ENCODE data around the gene IGSF9B.

DNA sequence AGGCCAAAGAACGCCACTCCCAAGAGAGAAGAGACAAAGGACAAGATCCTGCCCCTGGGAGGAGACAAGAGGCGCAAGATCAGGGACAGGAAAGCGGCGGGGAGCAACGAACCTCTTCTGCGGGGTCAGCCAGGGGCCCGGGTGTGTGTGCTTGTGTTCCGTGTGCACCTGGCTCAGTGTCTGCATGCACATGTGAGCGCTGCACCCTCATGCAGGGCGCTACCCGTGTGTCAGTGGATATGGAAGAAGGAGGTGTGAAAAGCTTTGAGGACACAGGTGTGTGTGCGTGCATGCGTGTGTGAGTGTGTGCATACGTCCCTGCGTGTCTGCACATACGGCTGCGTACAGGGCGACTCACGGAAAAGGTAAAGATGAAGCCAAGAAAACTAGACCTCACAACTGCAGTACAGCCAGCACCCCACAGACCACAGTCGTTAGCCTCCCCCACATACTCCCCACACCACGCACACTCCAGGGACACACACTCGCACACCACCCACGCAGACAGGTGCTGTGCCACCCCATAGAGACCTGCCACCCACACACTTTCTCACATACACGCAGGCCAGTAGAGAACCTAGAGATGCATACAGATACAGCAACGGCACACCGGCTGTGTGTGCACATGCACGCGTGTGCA is 11.0 kb upstream of the IGSF9B start:
- no peak for TF ChIP-seq CTCF (IDR thresholded peaks at IDR 0.05; ENCODE audit: low read depth, low read length, missing input control)
- TF ChIP-seq ZBTB33 (IDR thresholded peaks at IDR 0.05), result no peak
- TF ChIP-seq GABPA (IDR thresholded peaks at IDR 0.05 in 1 of 2, conservative IDR thresholded peaks at IDR 0.05 in 1 of 2), result no peak
- TF ChIP-seq TAF1 (conservative IDR thresholded peaks at IDR 0.05), result no peak
- TF ChIP-seq, protein P1, sequence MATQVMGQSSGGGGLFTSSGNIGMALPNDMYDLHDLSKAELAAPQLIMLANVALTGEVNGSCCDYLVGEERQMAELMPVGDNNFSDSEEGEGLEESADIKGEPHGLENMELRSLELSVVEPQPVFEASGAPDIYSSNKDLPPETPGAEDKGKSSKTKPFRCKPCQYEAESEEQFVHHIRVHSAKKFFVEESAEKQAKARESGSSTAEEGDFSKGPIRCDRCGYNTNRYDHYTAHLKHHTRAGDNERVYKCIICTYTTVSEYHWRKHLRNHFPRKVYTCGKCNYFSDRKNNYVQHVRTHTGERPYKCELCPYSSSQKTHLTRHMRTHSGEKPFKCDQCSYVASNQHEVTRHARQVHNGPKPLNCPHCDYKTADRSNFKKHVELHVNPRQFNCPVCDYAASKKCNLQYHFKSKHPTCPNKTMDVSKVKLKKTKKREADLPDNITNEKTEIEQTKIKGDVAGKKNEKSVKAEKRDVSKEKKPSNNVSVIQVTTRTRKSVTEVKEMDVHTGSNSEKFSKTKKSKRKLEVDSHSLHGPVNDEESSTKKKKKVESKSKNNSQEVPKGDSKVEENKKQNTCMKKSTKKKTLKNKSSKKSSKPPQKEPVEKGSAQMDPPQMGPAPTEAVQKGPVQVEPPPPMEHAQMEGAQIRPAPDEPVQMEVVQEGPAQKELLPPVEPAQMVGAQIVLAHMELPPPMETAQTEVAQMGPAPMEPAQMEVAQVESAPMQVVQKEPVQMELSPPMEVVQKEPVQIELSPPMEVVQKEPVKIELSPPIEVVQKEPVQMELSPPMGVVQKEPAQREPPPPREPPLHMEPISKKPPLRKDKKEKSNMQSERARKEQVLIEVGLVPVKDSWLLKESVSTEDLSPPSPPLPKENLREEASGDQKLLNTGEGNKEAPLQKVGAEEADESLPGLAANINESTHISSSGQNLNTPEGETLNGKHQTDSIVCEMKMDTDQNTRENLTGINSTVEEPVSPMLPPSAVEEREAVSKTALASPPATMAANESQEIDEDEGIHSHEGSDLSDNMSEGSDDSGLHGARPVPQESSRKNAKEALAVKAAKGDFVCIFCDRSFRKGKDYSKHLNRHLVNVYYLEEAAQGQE (IDR thresholded peaks at IDR 0.05), result no peak
- TF ChIP-seq YY1 (IDR thresholded peaks at IDR 0.05), result no peak
- TF ChIP-seq JUND (IDR thresholded peaks at IDR 0.05), result no peak
- TF ChIP-seq ATF3 (IDR thresholded peaks at IDR 0.05), result no peak
- no peak for TF ChIP-seq RAD21 (IDR thresholded peaks at IDR 0.05)

Data from liver (tissue), 3 donors.